ENCODE measurements around the gene AHI1.

GRCh38 chr6:135250234-135250633 is 247.3 kb downstream of the AHI1 start:
- TF ChIP-seq CTCF (conservative IDR thresholded peaks at IDR 0.05; ENCODE audit: low read depth, low read length), result no peak
- no peak for TF ChIP-seq EZH2 (IDR thresholded peaks at IDR 0.05; ENCODE audit: borderline replicate concordance, low read depth, low read length, poor library complexity, severe bottlenecking)
